Fibroblast of mammary gland (primary cell): ENCODE data around the gene FEV.

ENCODE experiments used
- DNase-seq: peaks from one replicate; pipeline ENCODE4 v3.0.0-alpha.2; 2010; ENCODE audit warnings: low read depth
- H3K4me3 ChIP-seq: 2 replicates; pipeline ENCODE4 v1.5.1; 2011; ENCODE audit warnings: low read depth, mild to moderate bottlenecking, low read length, moderate library complexity; ENCODE audit not compliant: control insufficient read depth
- TF ChIP-seq, protein P1 (sequence below): conservative IDR thresholded peaks from 2 replicates; pipeline ENCODE4 v1.5.1; 2011; ENCODE audit warnings: low read depth, low read length, inconsistent platforms; ENCODE audit not compliant: control insufficient read depth, insufficient read depth

FEV gene

DNA sequence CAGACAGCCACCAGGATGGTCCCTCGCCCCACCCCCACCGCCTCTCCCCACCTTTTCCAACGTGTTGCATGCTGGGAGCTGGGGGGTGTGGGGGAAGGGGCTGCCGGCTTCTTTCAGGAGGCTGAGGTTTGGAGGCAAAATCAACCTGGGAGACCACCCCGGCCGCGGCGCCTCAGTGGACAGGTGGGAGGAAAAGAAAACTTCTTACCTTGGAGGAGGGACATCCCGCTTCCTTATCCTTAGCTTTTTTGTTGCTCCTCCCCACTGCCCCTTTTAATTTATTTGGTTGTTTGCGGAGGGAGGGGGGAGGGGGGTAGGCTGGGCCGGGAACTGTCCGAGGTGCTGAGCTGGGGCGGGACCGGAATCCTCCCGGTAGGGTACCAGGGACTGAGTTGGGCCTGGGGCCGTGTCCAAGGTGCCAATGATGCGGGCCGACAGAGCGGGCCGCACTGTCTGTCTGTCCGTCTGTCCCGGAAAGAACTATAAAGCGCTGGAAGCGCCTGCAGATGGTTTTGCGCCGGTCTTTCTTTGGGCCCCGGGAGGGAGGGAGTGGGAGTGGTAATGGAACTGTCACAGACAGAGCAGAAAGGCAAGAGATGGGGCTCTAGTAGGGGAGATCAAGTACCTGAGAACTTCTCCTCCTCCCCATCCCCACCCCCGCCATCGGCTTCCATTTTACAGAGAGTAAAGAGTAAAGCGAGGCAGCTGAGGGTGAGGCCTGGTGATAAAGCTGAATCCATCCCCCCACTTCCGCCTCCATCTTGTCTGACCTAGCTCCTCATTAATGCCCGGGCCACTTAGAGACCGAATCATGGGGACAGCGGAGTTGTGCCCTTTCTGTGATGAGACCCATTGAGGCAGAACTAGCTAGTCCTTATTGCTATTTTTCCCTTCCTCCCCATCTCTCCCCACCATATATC, 23.1 kb downstream of the FEV start:
- DNase-seq, result no peak
- TF ChIP-seq, protein P1, sequence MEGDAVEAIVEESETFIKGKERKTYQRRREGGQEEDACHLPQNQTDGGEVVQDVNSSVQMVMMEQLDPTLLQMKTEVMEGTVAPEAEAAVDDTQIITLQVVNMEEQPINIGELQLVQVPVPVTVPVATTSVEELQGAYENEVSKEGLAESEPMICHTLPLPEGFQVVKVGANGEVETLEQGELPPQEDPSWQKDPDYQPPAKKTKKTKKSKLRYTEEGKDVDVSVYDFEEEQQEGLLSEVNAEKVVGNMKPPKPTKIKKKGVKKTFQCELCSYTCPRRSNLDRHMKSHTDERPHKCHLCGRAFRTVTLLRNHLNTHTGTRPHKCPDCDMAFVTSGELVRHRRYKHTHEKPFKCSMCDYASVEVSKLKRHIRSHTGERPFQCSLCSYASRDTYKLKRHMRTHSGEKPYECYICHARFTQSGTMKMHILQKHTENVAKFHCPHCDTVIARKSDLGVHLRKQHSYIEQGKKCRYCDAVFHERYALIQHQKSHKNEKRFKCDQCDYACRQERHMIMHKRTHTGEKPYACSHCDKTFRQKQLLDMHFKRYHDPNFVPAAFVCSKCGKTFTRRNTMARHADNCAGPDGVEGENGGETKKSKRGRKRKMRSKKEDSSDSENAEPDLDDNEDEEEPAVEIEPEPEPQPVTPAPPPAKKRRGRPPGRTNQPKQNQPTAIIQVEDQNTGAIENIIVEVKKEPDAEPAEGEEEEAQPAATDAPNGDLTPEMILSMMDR, result no peak
- no peak overlapping the region for H3K4me3 ChIP-seq

DNA sequence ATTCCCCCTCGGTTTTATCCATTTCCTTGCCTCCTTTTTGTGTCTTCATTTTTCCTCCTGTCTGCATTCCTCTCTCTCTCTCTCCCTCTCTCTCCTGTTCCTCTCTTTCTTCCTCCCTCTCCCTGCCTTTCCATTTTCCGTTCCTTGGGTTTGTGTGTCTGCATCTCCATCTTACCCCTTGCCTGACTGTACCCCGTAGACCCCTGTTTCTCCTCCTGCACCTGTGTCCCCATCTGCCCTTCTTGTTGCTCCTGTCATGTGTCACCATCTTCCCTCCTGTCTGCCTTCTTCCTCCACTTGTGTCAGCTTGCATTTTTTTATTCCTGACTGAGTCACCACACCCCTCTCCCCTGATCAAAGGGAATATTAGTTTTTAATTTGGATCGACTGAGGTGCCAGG, 23.8 kb downstream of the FEV start:
- no peak for DNase-seq
- no peak overlapping the region for H3K4me3 ChIP-seq
- TF ChIP-seq, protein P1, result no peak

DNA sequence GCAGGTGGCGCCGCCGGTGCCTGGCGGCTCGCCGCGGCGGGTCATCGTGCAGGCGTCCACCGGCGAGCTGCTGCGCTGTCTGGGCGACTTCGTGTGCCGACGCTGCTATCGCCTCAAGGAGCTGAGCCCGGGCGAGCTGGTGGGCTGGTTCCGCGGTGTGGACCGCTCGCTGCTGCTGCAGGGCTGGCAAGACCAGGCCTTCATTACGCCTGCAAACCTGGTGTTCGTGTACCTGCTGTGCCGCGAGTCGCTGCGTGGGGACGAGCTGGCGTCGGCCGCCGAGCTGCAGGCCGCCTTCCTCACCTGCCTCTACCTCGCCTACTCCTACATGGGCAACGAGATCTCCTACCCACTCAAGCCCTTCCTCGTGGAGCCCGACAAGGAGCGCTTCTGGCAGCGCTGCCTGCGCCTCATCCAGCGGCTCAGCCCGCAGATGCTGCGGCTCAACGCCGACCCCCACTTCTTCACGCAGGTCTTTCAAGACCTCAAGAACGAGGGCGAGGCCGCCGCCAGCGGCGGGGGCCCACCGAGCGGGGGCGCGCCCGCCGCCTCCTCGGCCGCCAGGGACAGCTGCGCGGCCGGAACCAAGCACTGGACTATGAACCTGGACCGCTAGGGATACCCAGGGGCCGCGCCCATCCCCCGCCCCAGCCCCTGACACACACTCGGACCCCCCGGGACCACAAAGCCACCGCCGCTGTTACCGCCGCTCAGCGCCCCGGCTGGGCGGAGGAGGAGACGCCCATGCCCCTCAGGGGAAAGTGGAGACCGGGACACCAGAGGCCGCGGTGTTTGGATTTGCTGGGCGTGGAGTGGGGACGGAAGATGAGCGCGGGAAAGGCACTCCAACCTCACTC, 24.4 kb downstream of the FEV start:
- no peak overlapping the region for H3K4me3 ChIP-seq
- TF ChIP-seq, protein P1, result no peak
- no peak for DNase-seq

DNA sequence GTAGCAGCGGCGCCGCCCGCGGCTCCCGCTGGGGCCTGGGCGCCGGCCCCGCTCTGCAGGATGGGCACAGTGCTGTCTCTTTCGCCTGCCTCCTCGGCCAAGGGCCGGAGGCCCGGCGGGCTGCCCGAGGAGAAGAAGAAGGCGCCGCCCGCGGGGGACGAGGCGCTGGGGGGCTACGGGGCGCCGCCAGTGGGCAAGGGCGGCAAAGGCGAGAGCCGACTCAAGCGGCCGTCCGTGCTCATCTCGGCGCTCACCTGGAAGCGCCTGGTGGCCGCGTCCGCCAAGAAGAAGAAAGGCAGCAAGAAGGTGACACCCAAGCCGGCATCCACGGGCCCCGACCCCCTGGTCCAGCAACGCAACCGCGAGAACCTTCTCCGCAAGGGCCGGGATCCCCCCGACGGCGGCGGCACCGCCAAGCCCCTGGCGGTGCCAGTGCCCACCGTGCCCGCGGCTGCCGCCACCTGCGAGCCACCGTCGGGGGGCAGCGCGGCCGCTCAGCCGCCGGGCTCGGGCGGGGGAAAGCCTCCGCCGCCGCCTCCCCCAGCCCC, 25.1 kb downstream of the FEV start:
- no peak overlapping the region for H3K4me3 ChIP-seq
- TF ChIP-seq, protein P1, result no peak
- no peak for DNase-seq

DNA sequence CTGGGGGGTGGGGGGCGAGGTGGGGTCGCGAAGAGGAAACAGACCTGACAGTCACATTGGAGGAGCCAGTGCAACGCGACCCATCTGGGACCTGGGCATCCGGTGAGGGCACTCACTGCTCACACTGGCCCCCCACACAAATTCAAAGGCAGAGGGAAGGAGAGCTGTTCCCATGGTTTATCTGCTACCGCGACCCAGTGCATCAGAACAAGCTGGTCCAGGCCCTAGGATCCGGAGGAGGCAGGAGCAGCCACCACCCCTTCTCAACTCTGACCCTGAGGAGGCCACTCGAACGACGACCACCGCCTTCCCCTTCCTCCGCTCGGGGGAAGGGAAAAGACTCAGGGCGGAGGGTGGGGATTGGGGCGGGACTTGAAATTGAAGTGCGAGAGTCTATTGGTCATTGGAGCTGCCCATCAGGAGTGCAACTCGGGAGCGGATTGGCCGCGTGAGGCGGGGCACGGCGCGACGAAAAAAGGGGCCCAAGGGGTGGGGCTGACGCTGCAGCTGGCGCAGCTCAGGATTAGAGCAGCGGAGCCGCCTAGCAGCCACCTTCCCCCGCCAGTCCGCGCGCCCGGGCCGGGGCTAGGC, 25.7 kb downstream of the FEV start, which contains the start of gene CDK5R2:
CDK5R2 (plus strand) TSS at position 526 of the 591 bp plus-strand sequence. CDS start 155 bp downstream, outside the sequence.
- TF ChIP-seq, protein P1, result no peak
- H3K4me3 ChIP-seq, result peak within 1 kb of the TSS; percentile 40
- peak; percentile 79 for DNase-seq

DNA sequence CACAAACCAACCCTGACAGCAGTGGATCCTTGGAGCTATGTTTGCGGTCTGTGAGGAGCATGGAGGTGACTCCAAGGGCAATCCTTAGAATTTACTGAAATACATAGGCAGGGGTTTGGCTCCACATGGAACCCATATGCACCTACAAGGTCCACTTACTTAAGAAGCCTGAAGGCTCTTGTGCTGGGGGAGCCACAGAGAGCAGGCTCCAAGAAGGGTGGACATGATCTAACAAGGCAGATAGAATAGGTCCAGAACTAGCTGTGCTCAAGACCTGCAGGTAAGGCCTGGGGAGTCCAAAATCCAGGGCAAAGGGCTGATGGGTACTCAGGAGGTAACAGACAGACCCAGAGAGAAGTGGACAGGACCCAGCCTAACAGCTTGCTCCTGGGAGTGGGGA, 26.7 kb downstream of the FEV start:
- no peak overlapping the region for H3K4me3 ChIP-seq
- no peak for DNase-seq
- TF ChIP-seq, protein P1, result no peak
